A549 (cell line): ENCODE measurements around the gene BLTP2. TPM values are rescaled to one million over a fixed set of nuclear protein-coding genes. Genes with fewer than 3 reads are reported as not detected.

Experiments used
- ATAC-seq, 2 experiments: fragments of 200-7000 bp in 1 of 2; fragments of >200 bp in 1 of 2; cut with Nextera tagmentation in 1 of 2; cut with Tn5 transposase in 1 of 2; 3 replicates each; pipeline versions ENCODE4 v1.8.0 to v1.9.1; 2018 to 2020; ENCODE audit warnings: mild to moderate bottlenecking in 1 of 2, moderate library complexity in 1 of 2
- CTCF ChIA-PET: fragments of 300-600 bp; sonication (Branson Sonifier 250); formaldehyde crosslinking; extraction: SDS; loops from one replicate; lab custom pipeline; 2021; ENCODE audit warnings: antibody characterized with exemption, inconsistent platforms; lab: Yijun Ruan, JAX
- POLR2A ChIA-PET: fragments of 350-600 bp; formaldehyde crosslinking; extraction: SDS; loops from one replicate; lab custom pipeline; 2021; ENCODE audit warnings: antibody characterized with exemption, inconsistent platforms; lab: Yijun Ruan, JAX
- DNase-seq, 2 experiments: peaks; one replicate each; pipeline versions ENCODE4 v3.0.0 to v3.0.0-alpha.2; 2011 to 2016; ENCODE audit warnings: low read depth in 1 of 2, low spot score in 1 of 2
- FAIRE-seq: peaks from 2 replicates; lab custom pipeline; 2011; peaks lifted over from hg19 to GRCh38; lab: Jason Lieb, UNC
- H3K27ac ChIP-seq, 2 experiments: fragments of >200 bp; sonication (Bioruptor Twin); formaldehyde crosslinking; 3 replicates each; pipeline ENCODE4 v1.5.1; 2016 to 2017
- H3K4me1 ChIP-seq: fragments of >200 bp; sonication (Bioruptor Twin); formaldehyde crosslinking; 3 replicates; pipeline ENCODE4 v1.6.1; 2016
- H3K4me2 ChIP-seq: fragments of >200 bp; sonication (Bioruptor Twin); formaldehyde crosslinking; 3 replicates; pipeline ENCODE4 v1.6.1; 2016
- H3K4me3 ChIP-seq: fragments of >200 bp; sonication (Bioruptor Twin); formaldehyde crosslinking; 3 replicates; pipeline ENCODE4 v1.5.1; 2016
- H3K9me3 ChIP-seq: fragments of >200 bp; sonication (Bioruptor Twin); formaldehyde crosslinking; 3 replicates; pipeline ENCODE4 v1.6.1; 2016
- BCL3 ChIP-seq: fragments of >200 bp; sonication (Bioruptor Twin); formaldehyde crosslinking; IDR thresholded peaks from 3 replicates; pipeline ENCODE4 v1.6.1; 2016
- BHLHE40 ChIP-seq: IDR thresholded peaks from 2 replicates; pipeline ENCODE4 v1.6.1; 2012; ENCODE audit warnings: low read depth, low read length, inconsistent platforms
- CHD2 ChIP-seq: fragments of 150-350 bp; IDR thresholded peaks from 2 replicates; pipeline ENCODE4 v1.6.1; 2014; ENCODE audit warnings: low read length; ENCODE audit not compliant: partially characterized antibody
- EHMT2 ChIP-seq: fragments of 200-600 bp; sonication (generic); IDR thresholded peaks from 2 replicates; pipeline ENCODE4 v1.6.1; 2016; ENCODE audit warnings: antibody characterized with exemption, low read depth, mild to moderate bottlenecking, moderate library complexity
- EP300 ChIP-seq, 2 experiments: fragments of >200 bp; sonication (Bioruptor Twin); formaldehyde crosslinking; IDR thresholded peaks; 2 replicates in 1 of 2; 3 replicates in 1 of 2; pipeline ENCODE4 v1.6.1; 2016 to 2017
- GATA3 ChIP-seq: IDR thresholded peaks from 2 replicates; pipeline ENCODE4 v1.6.1; 2012; ENCODE audit warnings: borderline replicate concordance
- HES2 ChIP-seq: fragments of >200 bp; sonication (Bioruptor Twin); formaldehyde crosslinking; IDR thresholded peaks from 2 replicates; pipeline ENCODE4 v1.6.1; 2016
- HEYL ChIP-seq: fragments of 250-450 bp; sonication (Bioruptor Pico); IDR thresholded peaks from 2 replicates; pipeline ENCODE4 v1.8.0; 2021; ENCODE audit warnings: mild to moderate bottlenecking, moderate library complexity
- HOXB5 ChIP-seq: fragments of 250-450 bp; sonication (Bioruptor Pico); IDR thresholded peaks from 2 replicates; pipeline ENCODE4 v1.5.0; 2020; ENCODE audit warnings: mild to moderate bottlenecking, moderate library complexity
- JUN ChIP-seq, 2 experiments: fragments of >200 bp; sonication (Bioruptor Twin); formaldehyde crosslinking; IDR thresholded peaks; 2 replicates in 1 of 2; 3 replicates in 1 of 2; pipeline ENCODE4 v1.6.1; 2016 to 2017
- JUNB ChIP-seq: fragments of >200 bp; sonication (Bioruptor Twin); formaldehyde crosslinking; IDR thresholded peaks from 2 replicates; pipeline ENCODE4 v1.6.1; 2016
- KDM5A ChIP-seq: fragments of 200-600 bp; sonication (generic); IDR thresholded peaks from 2 replicates; pipeline ENCODE4 v1.6.1; 2016; ENCODE audit warnings: antibody characterized with exemption, mild to moderate bottlenecking
- MAFK ChIP-seq: fragments of 450-650 bp; IDR thresholded peaks from 2 replicates; pipeline ENCODE4 v1.6.1; 2014; ENCODE audit not compliant: partially characterized antibody
- MAX ChIP-seq: IDR thresholded peaks from 2 replicates; pipeline ENCODE4 v1.6.1; 2012
- MAZ ChIP-seq: fragments of 150-350 bp; IDR thresholded peaks from 2 replicates; pipeline ENCODE4 v1.6.1; 2014; ENCODE audit warnings: antibody characterized with exemption, low read depth, low read length, borderline replicate concordance
- MYC ChIP-seq: IDR thresholded peaks from 2 replicates; pipeline ENCODE4 v1.6.1; 2012; ENCODE audit warnings: mild to moderate bottlenecking, inconsistent platforms, low read length, improper control_type of control experiment, borderline replicate concordance
- NFE2L2 ChIP-seq: fragments of 150-350 bp; conservative IDR thresholded peaks from 2 replicates; pipeline ENCODE4 v1.6.1; 2014; ENCODE audit warnings: low read length
- NR3C1 ChIP-seq: fragments of >200 bp; sonication (Bioruptor Twin); formaldehyde crosslinking; IDR thresholded peaks from 3 replicates; pipeline ENCODE4 v1.6.1; 2017
- PBX3 ChIP-seq: IDR thresholded peaks from 2 replicates; pipeline ENCODE4 v1.6.1; 2012
- POLR2A ChIP-seq: IDR thresholded peaks from 2 replicates; pipeline ENCODE4 v1.6.1; 2012; ENCODE audit warnings: mild to moderate bottlenecking, low read length
- RAD21 ChIP-seq, 2 experiments: fragments of >200 bp in 1 of 2; sonication (Bioruptor Twin) in 1 of 2; formaldehyde crosslinking in 1 of 2; IDR thresholded peaks in 1 of 2; conservative IDR thresholded peaks in 1 of 2; 2 replicates in 1 of 2; 3 replicates in 1 of 2; pipeline ENCODE4 v1.6.1; 2012 to 2018; ENCODE audit warnings: inconsistent platforms in 1 of 2
- RFX5 ChIP-seq: fragments of 450-650 bp; IDR thresholded peaks from 2 replicates; pipeline ENCODE4 v1.7.1; 2014; ENCODE audit warnings: antibody characterized with exemption, mild to moderate bottlenecking, moderate library complexity
- SREBF2 ChIP-seq: fragments of 450-650 bp; IDR thresholded peaks from 2 replicates; pipeline ENCODE4 v1.6.1; 2014; ENCODE audit warnings: mild to moderate bottlenecking, moderate library complexity
- ZC3H11A ChIP-seq: fragments of 450-650 bp; IDR thresholded peaks from 2 replicates; pipeline ENCODE4 v1.6.1; 2014; ENCODE audit warnings: antibody characterized with exemption, mild to moderate bottlenecking
- ZFP36 ChIP-seq: fragments of 450-650 bp; IDR thresholded peaks from 2 replicates; pipeline ENCODE4 v1.6.1; 2014; ENCODE audit warnings: borderline replicate concordance; ENCODE audit not compliant: partially characterized antibody
- ZNF302 ChIP-seq: fragments of 250-450 bp; sonication (Bioruptor Pico); IDR thresholded peaks from 2 replicates; pipeline ENCODE4 v1.9.0; 2021; ENCODE audit warnings: inconsistent platforms, mild to moderate bottlenecking, moderate library complexity
- ZSCAN20 ChIP-seq: fragments of 250-450 bp; sonication (Bioruptor Pico); IDR thresholded peaks from 2 replicates; pipeline ENCODE4 v1.8.0; 2022; ENCODE audit warnings: mild to moderate bottlenecking, moderate library complexity
- WGBS: methylation state at CpG from one replicate; pipeline ENCODE4 v1.1.6; 2017; ENCODE audit errors: missing lambda C conversion rate; 5-methylcytosine and 5-hydroxymethylcytosine counted together
- polyA plus RNA-seq, 4 experiments: library from polyadenylated mRNA; depleted of rRNA in 3 of 4; stranded (reverse); fragments of >200 nt; fragmentation: RNase III in 1 of 4; extraction: RNeasy Plus Mini Kit Qiagen cat#74134 plus additional on column Dnase treatment in 1 of 4; gene quantifications; 2 replicates in 3 of 4; 3 replicates in 1 of 4; pipeline ENCODE4 v1.2.3, GENCODE V29; 2011 to 2017
- TF ChIP-seq, protein P1 (sequence below): fragments of 250-450 bp; sonication (Bioruptor Pico); IDR thresholded peaks from 2 replicates; pipeline ENCODE4 v1.5.0; 2020; ENCODE audit warnings: low read depth, mild to moderate bottlenecking, moderate library complexity

BLTP2 gene
- polyA plus RNA-seq, 2 of the 4 experiments (the other 2 are of a cell fraction) = 81.1 to 150 TPM

GRCh38 chr17:28693869-28694268, 48.9 kb upstream of the BLTP2 start (continued):
- no peak for TF ChIP-seq ZC3H11A

DNA sequence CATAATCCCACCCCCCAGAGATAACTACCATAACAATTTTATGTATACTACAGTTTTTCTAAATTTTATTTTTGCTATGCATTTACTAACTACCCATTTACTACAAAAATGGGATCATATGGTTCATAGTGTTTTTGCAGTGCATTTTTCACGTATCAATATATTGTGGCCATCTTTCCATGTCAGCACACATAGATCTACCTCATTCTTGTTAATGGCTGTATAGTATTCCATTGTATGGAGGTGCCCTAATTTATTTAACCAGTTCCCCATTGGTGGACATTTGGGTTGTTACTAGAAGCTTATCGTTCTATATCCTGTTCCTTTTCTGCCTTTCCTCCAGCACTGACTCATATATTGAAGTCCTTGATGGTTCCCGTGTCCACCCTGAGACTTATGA, 44.1 kb upstream of the BLTP2 start:
- TF ChIP-seq HES2 = no peak
- TF ChIP-seq ZNF302 (CRISPR knock-in tag) = no peak
- TF ChIP-seq PBX3 = no peak
- TF ChIP-seq, protein P1, sequence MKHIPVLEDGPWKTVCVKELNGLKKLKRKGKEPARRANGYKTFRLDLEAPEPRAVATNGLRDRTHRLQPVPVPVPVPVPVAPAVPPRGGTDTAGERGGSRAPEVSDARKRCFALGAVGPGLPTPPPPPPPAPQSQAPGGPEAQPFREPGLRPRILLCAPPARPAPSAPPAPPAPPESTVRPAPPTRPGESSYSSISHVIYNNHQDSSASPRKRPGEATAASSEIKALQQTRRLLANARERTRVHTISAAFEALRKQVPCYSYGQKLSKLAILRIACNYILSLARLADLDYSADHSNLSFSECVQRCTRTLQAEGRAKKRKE (CRISPR knock-in tag) = no peak
- no peak for TF ChIP-seq JUN (IDR thresholded peaks at IDR 0.05)
- no peak for TF ChIP-seq RAD21 (conservative IDR thresholded peaks at IDR 0.05 in 1 of 2, IDR thresholded peaks at IDR 0.05 in 1 of 2)
- TF ChIP-seq CHD2 = no peak
- no peak for TF ChIP-seq MAZ
- no peak for TF ChIP-seq MYC
- TF ChIP-seq HEYL (CRISPR knock-in tag) = no peak
- TF ChIP-seq SREBF2 = no peak
- no peak for TF ChIP-seq POLR2A
- TF ChIP-seq EHMT2 = no peak
- TF ChIP-seq ZSCAN20 = no peak
- no peak for TF ChIP-seq HOXB5 (CRISPR knock-in tag)
- no peak for TF ChIP-seq NFE2L2
- no peak for TF ChIP-seq RFX5
- TF ChIP-seq MAX = no peak
- TF ChIP-seq GATA3 = no peak
- no peak for TF ChIP-seq ZC3H11A
- ChIA-PET POLR2A (no interaction called here), CTCF (interaction anchor here (1.0 to 31.4 kb wide), 5 partner anchors 19 to 196 kb away, joined by 3 to 335 read pairs (median 23); partner anchors contain the start of genes BLTP2, NEK8, PROCA1 and TLCD1)
- no peak overlapping the region for H3K4me2 ChIP-seq
- H3K27ac ChIP-seq = no peak overlapping the region
- DNase-seq (no peak), FAIRE-seq (no peak), ATAC-seq (no peak)
- no peaks in the 10 kb centered on the region for H3K9me3 ChIP-seq
- H3K4me3 ChIP-seq = no peak overlapping the region
- H3K4me1 ChIP-seq = no peaks in the 10 kb centered on the region
- 91% methylated on average over 3 of the region's 3 CpGs for WGBS

GRCh38 chr17:28688481-28688880, 43.5 kb upstream of the BLTP2 start:
- Histone ChIP-seq H3K9me3 (no peaks in the 10 kb centered on the region), H3K27ac (no peak overlapping the region), H3K4me3 (no peak overlapping the region), H3K4me2 (no peak overlapping the region), H3K4me1 (no peaks in the 10 kb centered on the region)
- DNase-seq = no peak
- ChIA-PET CTCF (interaction anchor here (1.0 to 31.4 kb wide), 6 partner anchors 15 to 195 kb away, joined by 3 to 335 read pairs (median 14); partner anchors contain the start of genes BLTP2, NEK8, PROCA1 and TLCD1), POLR2A (no interaction called here)
- no peak for ATAC-seq
- TF ChIP-seq BHLHE40 = no peak
- no peak for TF ChIP-seq EHMT2
- no peak for TF ChIP-seq CHD2
- no peak for TF ChIP-seq ZFP36
- no peak for TF ChIP-seq MAFK
- no peak for TF ChIP-seq MYC
- TF ChIP-seq JUNB = no peak
- TF ChIP-seq EP300 (IDR thresholded peaks at IDR 0.05) = no peak
- no peak for TF ChIP-seq GATA3
- TF ChIP-seq BCL3 = no peak
- no peak for TF ChIP-seq KDM5A
- no peak for TF ChIP-seq ZSCAN20
- TF ChIP-seq ZNF302 (CRISPR knock-in tag) = no peak
- no peak for TF ChIP-seq HOXB5 (CRISPR knock-in tag)
- TF ChIP-seq MAX = no peak
- TF ChIP-seq NR3C1 = no peak
- no peak for FAIRE-seq
- WGBS = 95% methylated on average over 4 of the region's 4 CpGs
